Aorta (tissue), 5 donors: ENCODE results near the gene S100A11. TPM values are rescaled to one million over a fixed set of nuclear protein-coding genes. Genes with fewer than 3 reads are reported as not detected.

ENCODE experiments used
- ATAC-seq: fragments of 200-7000 bp; cut with Tn5 transposase; one replicate; pipeline ENCODE4 v1.9.1; 2022; ENCODE audit warnings: moderate library complexity; ENCODE audit not compliant: low FRiP score
- DNase-seq, 2 donors: peaks; one replicate each; pipeline ENCODE4 v3.0.0-alpha.2; 2020
- H3K27ac ChIP-seq, 2 donors: one replicate each; pipeline ENCODE4 v1.5.1; 2013; ENCODE audit warnings: low read length in 2 of 2, mild to moderate bottlenecking in 2 of 2, moderate library complexity in 2 of 2, control low read depth in 1 of 2, inconsistent platforms in 1 of 2, low read depth in 1 of 2
- H3K27me3 ChIP-seq, 2 donors: one replicate each; pipeline ENCODE4 v1.6.1; 2013; ENCODE audit warnings: control low read depth in 1 of 2, low read length in 1 of 2, mild to moderate bottlenecking in 1 of 2, moderate library complexity in 1 of 2; ENCODE audit not compliant: insufficient read depth in 2 of 2, control insufficient read depth in 1 of 2
- H3K36me3 ChIP-seq, 2 donors: one replicate each; pipeline ENCODE4 v1.6.1; 2013; ENCODE audit warnings: control low read depth in 1 of 2, low read length in 1 of 2, mild to moderate bottlenecking in 1 of 2; ENCODE audit not compliant: insufficient read depth in 2 of 2, control insufficient read depth in 1 of 2
- H3K4me1 ChIP-seq, 2 donors: one replicate each; pipeline ENCODE4 v1.6.1; 2013; ENCODE audit warnings: low read length in 2 of 2, control low read depth in 1 of 2, mild to moderate bottlenecking in 1 of 2, moderate library complexity in 1 of 2; ENCODE audit not compliant: insufficient read depth in 2 of 2, control insufficient read depth in 1 of 2
- H3K4me3 ChIP-seq, 2 donors: one replicate each; pipeline ENCODE4 v1.5.1; 2013; ENCODE audit warnings: low read length in 2 of 2, control low read depth in 1 of 2, mild to moderate bottlenecking in 1 of 2
- H3K9me3 ChIP-seq: one replicate; pipeline ENCODE4 v1.6.1; 2013; ENCODE audit warnings: mild to moderate bottlenecking, low read length; ENCODE audit not compliant: control insufficient read depth
- WGBS, 2 donors: extraction: QIAGEN DNeasy Blood & Tissue Kit; methylation state at CpG; one replicate each; pipeline ENCODE4 v1.1.7; 2013; 5-methylcytosine and 5-hydroxymethylcytosine counted together
- intact Hi-C, 2 donors: fragments of 100-400 bp; cut with DNase I; formaldehyde crosslinking; loops; one replicate each; pipeline versions ENCODE4 v1.14.2 to v1.15.0; 2022
- polyA plus RNA-seq, 2 donors: library from polyadenylated mRNA; stranded (reverse); fragments of 200-250 nt; gene quantifications; one replicate each; pipeline ENCODE4 v1.2.3, GENCODE V29; 2013
- total RNA-seq, 2 donors: library from RNA; stranded (reverse); fragmentation: NEBNext Ultra II Directional; extraction: Animal tissue kit (Norgen Biotek cat#: 25700); gene quantifications; one replicate each; pipeline ENCODE4 v1.2.1, GENCODE V29; 2021
- donor health status: healthy with polysubstance abuse.
- donor health status: Bipolar disorder and iron deficiency.
- donor health status: DM: no; HTN: no; CAD: no.
- donor health status: DM: no; HTN: no; CAD: no.
- donor health status: DM: yes; HTN: yes; CAD: no.

S100A11 gene
- total and polyA plus RNA-seq, 4 donors, result 416 to 960 (median 584) TPM

DNA sequence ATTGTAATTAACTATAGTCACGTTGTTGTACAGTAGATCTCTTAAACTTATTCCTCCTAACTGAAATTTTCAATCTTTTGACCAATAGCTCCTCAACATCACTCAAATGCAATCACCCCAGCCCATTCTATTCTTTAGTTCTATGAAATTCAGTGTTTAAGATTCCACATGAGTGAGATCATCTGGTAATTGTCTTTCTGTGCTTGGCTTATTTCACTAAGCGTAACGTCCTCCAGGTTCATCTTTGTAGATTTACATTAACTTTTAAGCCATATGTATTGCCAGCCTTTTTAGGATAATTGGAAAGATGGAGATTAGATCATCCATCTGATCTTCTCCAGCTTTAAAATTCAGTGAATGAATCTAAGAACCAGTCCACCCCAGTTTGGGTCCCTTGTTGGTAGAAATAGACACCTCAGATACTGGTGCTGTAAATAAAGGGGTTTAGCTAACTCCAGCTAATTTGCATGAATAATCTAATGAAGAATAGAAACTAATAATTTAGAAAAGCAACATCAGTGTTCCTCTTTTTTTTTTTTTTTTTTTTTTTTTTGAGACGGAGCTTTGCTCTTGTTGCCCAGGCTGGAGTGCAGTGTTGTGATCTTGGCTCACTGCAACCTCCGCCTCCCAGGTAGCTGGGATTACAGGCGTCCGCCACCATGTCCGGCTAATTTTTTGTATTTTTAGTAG, 50.2 kb downstream of the S100A11 start:
- Histone ChIP-seq H3K27ac (no peak overlapping the region), H3K36me3 (peaks cover 5 to 10% of the 10 kb centered on the region in 2 donors), H3K9me3 (no peaks in the 10 kb centered on the region), H3K4me3 (no peak overlapping the region), H3K27me3 (no peaks in the 10 kb centered on the region), H3K4me1 (peaks cover 8 to 15% of the 10 kb centered on the region in 2 donors)
- intact Hi-C loops, result no loop called here
- no peak for DNase-seq
- ATAC-seq, result no peak
- WGBS, 2 donors, result 94% methylated on average over 8 of the region's 8 CpGs

DNA sequence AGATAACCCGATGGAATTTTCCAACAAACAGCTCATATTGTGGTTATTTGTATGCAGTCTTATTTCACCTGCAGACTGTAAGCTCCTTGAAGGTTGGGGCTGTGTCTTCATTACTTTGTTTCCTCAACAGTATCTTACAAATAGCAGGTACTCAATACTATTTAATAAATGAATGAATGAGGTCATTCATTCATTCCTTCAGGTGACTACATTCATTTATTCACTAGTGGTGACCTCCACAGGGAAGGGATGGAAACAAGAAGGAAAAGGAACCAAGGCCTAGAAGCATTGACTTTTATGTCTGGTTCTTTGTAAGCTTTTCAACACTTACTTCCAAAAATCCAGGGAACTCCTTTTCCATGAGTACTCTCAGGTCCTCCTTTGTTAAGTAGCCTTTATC, 51.0 kb downstream of the S100A11 start:
- H3K27me3 ChIP-seq, result no peaks in the 10 kb centered on the region
- 97 to 98% methylated on average over 1 of the region's 1 CpG for WGBS, 2 donors
- H3K36me3 ChIP-seq, result peaks cover 5 to 10% of the 10 kb centered on the region in 2 donors
- H3K27ac ChIP-seq, result no peak overlapping the region
- H3K4me1 ChIP-seq, result peaks cover 8 to 16% of the 10 kb centered on the region in 2 donors
- H3K9me3 ChIP-seq, result no peaks in the 10 kb centered on the region
- H3K4me3 ChIP-seq, result no peak overlapping the region
- no peak for DNase-seq
- no peak for ATAC-seq
- intact Hi-C loops, result no loop called here

DNA sequence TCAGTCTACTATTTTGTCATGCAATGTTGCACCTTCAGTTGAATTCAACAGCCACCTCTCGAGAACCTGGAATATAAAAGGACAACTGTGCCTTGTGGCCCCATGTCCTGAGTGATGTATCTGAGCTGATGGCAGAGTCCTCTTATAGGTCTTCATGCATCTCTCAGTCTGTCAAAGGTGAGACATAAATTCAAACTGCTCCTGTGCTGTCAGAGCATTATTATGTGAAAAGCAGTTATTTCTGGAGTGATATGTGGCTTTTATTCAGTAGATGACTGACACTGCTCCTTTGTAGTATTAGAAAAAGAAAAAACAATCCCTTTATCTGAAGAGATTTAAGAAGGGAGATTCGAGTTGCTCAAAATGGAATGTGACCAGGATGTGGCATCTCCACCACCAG, 51.5 kb downstream of the S100A11 start:
- Histone ChIP-seq H3K27me3 (no peaks in the 10 kb centered on the region), H3K4me3 (no peak overlapping the region), H3K27ac (no peak overlapping the region), H3K9me3 (no peaks in the 10 kb centered on the region), H3K4me1 (peaks cover 10 to 11% of the 10 kb centered on the region in 2 donors), H3K36me3 (peaks cover 5 to 10% of the 10 kb centered on the region in 2 donors)
- WGBS, 2 donors, result 93 to 96% methylated on average over 2 of the region's 2 CpGs
- ATAC-seq (no peak), DNase-seq (no peak)
- intact Hi-C loops, result no loop called here

DNA sequence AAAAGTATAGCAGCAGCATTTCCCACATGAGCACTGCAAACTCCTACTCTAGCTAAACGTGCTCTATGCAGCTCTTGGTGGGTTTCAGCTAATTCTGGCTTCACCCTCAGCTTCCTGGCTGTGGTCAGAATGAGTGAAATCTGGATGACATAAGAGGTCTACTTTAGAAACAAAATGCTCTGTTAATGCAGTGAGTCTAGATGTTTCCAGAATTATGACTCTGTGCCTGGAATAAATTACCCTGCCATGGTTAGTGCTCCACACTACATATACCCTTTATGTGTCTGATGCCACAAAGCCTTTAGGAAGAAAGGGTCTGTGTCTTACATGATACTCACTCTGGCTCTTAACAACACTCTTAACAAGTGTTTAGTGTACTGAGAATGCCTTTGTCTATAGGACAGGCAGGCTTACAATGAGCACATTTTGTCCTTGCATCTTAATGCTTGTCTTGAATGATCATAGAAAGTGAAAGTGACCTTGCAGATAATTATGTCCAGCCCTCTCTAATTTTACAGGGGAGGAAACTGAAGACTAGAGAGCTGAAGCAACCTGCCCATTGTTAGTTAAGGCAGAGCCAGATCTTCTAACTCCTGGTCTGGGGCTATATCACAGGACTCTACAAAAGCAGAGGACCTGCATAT, 52.4 kb downstream of the S100A11 start:
- no peak overlapping the region for H3K27ac ChIP-seq
- WGBS, 2 donors, result 63 to 67% methylated on average over 1 of the region's 1 CpG
- no peaks in the 10 kb centered on the region for H3K9me3 ChIP-seq
- ATAC-seq (no peak), DNase-seq (no peak)
- H3K4me1 ChIP-seq, result peaks cover 7 to 14% of the 10 kb centered on the region in 2 donors
- H3K27me3 ChIP-seq, result no peaks in the 10 kb centered on the region
- H3K36me3 ChIP-seq, result peaks cover 5 to 10% of the 10 kb centered on the region in 2 donors
- no peak overlapping the region for H3K4me3 ChIP-seq
- intact Hi-C loops, result no loop called here

Other genes starting within 250 kb of the S100A11 start
- gene TDRKH, start 246.5 kb downstream of the S100A11 start, total RNA-seq, result 1 to 10 TPM; 3.7 to 9.1 TPM
- gene TDRKH, start 246.5 kb downstream of the S100A11 start, polyA plus RNA-seq, result 1 to 10 TPM; 1.5 to 2.5 TPM
- gene LINGO4, start 231.6 kb downstream of the S100A11 start, total RNA-seq, result not detected
- gene LINGO4, start 231.6 kb downstream of the S100A11 start, polyA plus RNA-seq, result not detected
- under 1 TPM in 1 of 2 donors, not detected in 1; 0.24 TPM for gene RORC, start 205.2 kb downstream of the S100A11 start, total RNA-seq
- gene RORC, start 205.2 kb downstream of the S100A11 start, polyA plus RNA-seq, result 1 to 10 TPM in 1 of 2 donors, under 1 TPM in 1; 0.10 to 1.6 TPM
- not detected for gene C2CD4D, start 197.2 kb downstream of the S100A11 start, total RNA-seq
- gene C2CD4D, start 197.2 kb downstream of the S100A11 start, polyA plus RNA-seq, result not detected
- not detected for gene THEM5, start 183.3 kb downstream of the S100A11 start, total RNA-seq
- gene THEM5, start 183.3 kb downstream of the S100A11 start, polyA plus RNA-seq, result not detected
- gene THEM4, start 127.5 kb downstream of the S100A11 start, total RNA-seq, result 10 to 100 TPM; 11.8 to 17.5 TPM
- gene THEM4, start 127.5 kb downstream of the S100A11 start, polyA plus RNA-seq, result 10 to 100 TPM in 1 of 2 donors, 1 to 10 TPM in 1; 3.8 to 12.3 TPM
- gene S100A10, start 43.1 kb downstream of the S100A11 start, total RNA-seq, result 100 to 1,000 TPM; 188 to 386 TPM
- gene S100A10, start 43.1 kb downstream of the S100A11 start, polyA plus RNA-seq, result 100 to 1,000 TPM; 244 to 417 TPM
- gene TCHHL1, start 52.1 kb upstream of the S100A11 start, total RNA-seq, result not detected
- not detected for gene TCHHL1, start 52.1 kb upstream of the S100A11 start, polyA plus RNA-seq
- under 1 TPM; 0.16 to 0.27 TPM for gene TCHH, start 78.4 kb upstream of the S100A11 start, total RNA-seq
- gene TCHH, start 78.4 kb upstream of the S100A11 start, polyA plus RNA-seq, result under 1 TPM in 1 of 2 donors, not detected in 1; 0.13 TPM
- not detected for gene RPTN, start 122.2 kb upstream of the S100A11 start, total RNA-seq
- not detected for gene RPTN, start 122.2 kb upstream of the S100A11 start, polyA plus RNA-seq
- not detected for gene HRNR, start 187.2 kb upstream of the S100A11 start, total RNA-seq
- not detected for gene HRNR, start 187.2 kb upstream of the S100A11 start, polyA plus RNA-seq